WTC11 (cell line): ENCODE measurements around the gene EXOC4. TPM values are rescaled to one million over a fixed set of nuclear protein-coding genes. Genes with fewer than 3 reads are reported as not detected.

Experiments used
- ATAC-seq: fragments of 200-7000 bp; cut with Tn5 transposase; 2 replicates; pipeline ENCODE4 v1.10.0; 2021; ENCODE audit warnings: mild to moderate bottlenecking, moderate library complexity
- CTCF ChIA-PET: fragments of 300-600 bp; sonication (Branson Sonifier 250); formaldehyde crosslinking; loops from one replicate; lab custom pipeline; 2021; ENCODE audit warnings: antibody characterized with exemption; lab: Charles Lee
- POLR2A ChIA-PET: fragments of 350-600 bp; sonication (Branson Sonifier 250); formaldehyde crosslinking; loops from one replicate; lab custom pipeline; 2021; ENCODE audit warnings: antibody characterized with exemption; lab: Charles Lee
- DNase-seq: peaks from one replicate; pipeline ENCODE4 v3.0.0; 2021; ENCODE audit warnings: low spot score
- H3K27ac Mint-ChIP-seq: 2 replicates; pipeline ENCODE4 v1.8.0; 2021; ENCODE audit warnings: mixed read lengths
- H3K27me3 Mint-ChIP-seq: 2 replicates; pipeline ENCODE4 v1.8.0; 2021; ENCODE audit warnings: low read depth, mild to moderate bottlenecking, moderate library complexity, mixed read lengths
- H3K36me3 Mint-ChIP-seq: 2 replicates; pipeline ENCODE4 v1.8.0; 2021; ENCODE audit warnings: mixed read lengths
- H3K4me1 Mint-ChIP-seq: 2 replicates; pipeline ENCODE4 v1.8.0; 2022; ENCODE audit warnings: mixed read lengths
- H3K4me3 Mint-ChIP-seq: 2 replicates; pipeline ENCODE4 v1.8.0; 2021; ENCODE audit warnings: mild to moderate bottlenecking, moderate library complexity, mixed read lengths
- H3K9me3 Mint-ChIP-seq: 2 replicates; pipeline ENCODE4 v1.8.0; 2021; ENCODE audit warnings: mixed read lengths
- AFF4 ChIP-seq: sonication (generic); formaldehyde crosslinking; IDR thresholded peaks from 2 replicates; pipeline ENCODE4 v1.8.1; 2023; ENCODE audit warnings: mild to moderate bottlenecking, missing genetic modification reagents, borderline replicate concordance
- ATF1 ChIP-seq: sonication (generic); formaldehyde crosslinking; IDR thresholded peaks from 2 replicates; pipeline ENCODE4 v1.8.1; 2023; ENCODE audit warnings: mild to moderate bottlenecking, moderate library complexity, missing genetic modification reagents
- ERG ChIP-seq: fragments of 250-450 bp; sonication (Bioruptor Pico); IDR thresholded peaks from 2 replicates; pipeline ENCODE4 v1.8.0; 2021; ENCODE audit warnings: mild to moderate bottlenecking
- ESRRA ChIP-seq: sonication (generic); formaldehyde crosslinking; IDR thresholded peaks from 2 replicates; pipeline ENCODE4 v1.8.1; 2022; ENCODE audit warnings: mild to moderate bottlenecking, missing genetic modification reagents, borderline replicate concordance
- GRHL2 ChIP-seq: fragments of 250-450 bp; sonication (Bioruptor Pico); IDR thresholded peaks from 2 replicates; pipeline ENCODE4 v1.8.0; 2022; ENCODE audit warnings: mild to moderate bottlenecking, moderate library complexity; ENCODE audit not compliant: insufficient replicate concordance, severe bottlenecking
- NFYB ChIP-seq: sonication (generic); formaldehyde crosslinking; conservative IDR thresholded peaks from 2 replicates; pipeline ENCODE4 v1.8.0; 2022; ENCODE audit warnings: low read depth, missing genetic modification reagents
- NR2C2 ChIP-seq: sonication (generic); formaldehyde crosslinking; IDR thresholded peaks from 2 replicates; pipeline ENCODE4 v1.8.0; 2022; ENCODE audit warnings: mild to moderate bottlenecking, missing genetic modification reagents
- OVOL2 ChIP-seq: fragments of 250-450 bp; sonication (Bioruptor Pico); IDR thresholded peaks from 2 replicates; pipeline ENCODE4 v1.9.0; 2021; ENCODE audit warnings: mild to moderate bottlenecking, borderline replicate concordance
- PRDM15 ChIP-seq: sonication (generic); formaldehyde crosslinking; IDR thresholded peaks from 2 replicates; pipeline ENCODE4 v1.8.0; 2022; ENCODE audit warnings: missing genetic modification reagents
- PRRX2 ChIP-seq: fragments of 250-450 bp; sonication (Bioruptor Pico); IDR thresholded peaks from 2 replicates; pipeline ENCODE4 v1.8.0; 2021; ENCODE audit warnings: mild to moderate bottlenecking
- USF1 ChIP-seq: sonication (generic); formaldehyde crosslinking; IDR thresholded peaks from 2 replicates; pipeline ENCODE4 v1.8.0; 2022; ENCODE audit warnings: mild to moderate bottlenecking, missing genetic modification reagents
- USF2 ChIP-seq: sonication (generic); formaldehyde crosslinking; IDR thresholded peaks from 2 replicates; pipeline ENCODE4 v1.8.1; 2023; ENCODE audit warnings: mild to moderate bottlenecking, missing genetic modification reagents, moderate library complexity
- ZNF121 ChIP-seq: sonication (generic); formaldehyde crosslinking; IDR thresholded peaks from 2 replicates; pipeline ENCODE4 v1.8.0; 2023; ENCODE audit warnings: missing genetic modification reagents
- ZNF138 ChIP-seq: sonication (generic); formaldehyde crosslinking; conservative IDR thresholded peaks from 2 replicates; pipeline ENCODE4 v1.8.1; 2022; ENCODE audit warnings: mild to moderate bottlenecking, moderate library complexity, missing genetic modification reagents
- ZNF232 ChIP-seq: sonication (generic); formaldehyde crosslinking; IDR thresholded peaks from 2 replicates; pipeline ENCODE4 v1.8.0; 2022; ENCODE audit warnings: mild to moderate bottlenecking, missing genetic modification reagents
- ZNF423 ChIP-seq: fragments of 250-450 bp; sonication (Bioruptor Pico); IDR thresholded peaks from 2 replicates; pipeline ENCODE4 v2.1.2; 2022; ENCODE audit warnings: mild to moderate bottlenecking, moderate library complexity
- total RNA-seq: library from RNA; stranded (reverse); gene quantifications from 3 replicates; pipeline ENCODE4 v1.2.3, GENCODE V29; 2021
- TF ChIP-seq, protein P1 (sequence below): sonication (generic); formaldehyde crosslinking; IDR thresholded peaks from 2 replicates; pipeline ENCODE4 v1.8.0; 2023; ENCODE audit warnings: missing genetic modification reagents, mild to moderate bottlenecking, borderline replicate concordance
- TF ChIP-seq, protein P2 (sequence below): sonication (generic); formaldehyde crosslinking; IDR thresholded peaks from 2 replicates; pipeline ENCODE4 v1.8.0; 2022; ENCODE audit warnings: mild to moderate bottlenecking, missing genetic modification reagents
- TF ChIP-seq, protein P3 (sequence below): sonication (generic); formaldehyde crosslinking; IDR thresholded peaks from 2 replicates; pipeline ENCODE4 v1.8.1; 2022; ENCODE audit warnings: low read depth, missing genetic modification reagents, borderline replicate concordance

EXOC4 gene
- total RNA-seq, 1 experiment from 2014 or later, result 62.0 TPM

GRCh38 chr7:133790911-133791310, 538.0 kb downstream of the EXOC4 start:
- DNase-seq, result no peak
- ChIA-PET CTCF (interaction anchor here (1.2 kb wide), 1 partner anchor 447 kb away, joined by 3 read pairs; no protein-coding TSS in a partner anchor), POLR2A (interaction anchor here (0.5 kb wide), 1 partner anchor 71 kb away, joined by 3 read pairs; no protein-coding TSS in a partner anchor)
- Mint-ChIP-seq H3K36me3 (no peaks in the 10 kb centered on the region), H3K4me1 (peaks cover 4% of the 10 kb centered on the region), H3K27ac (no peak overlapping the region), H3K9me3 (no peaks in the 10 kb centered on the region), H3K27me3 (no peaks in the 10 kb centered on the region), H3K4me3 (no peak overlapping the region)
- TF ChIP-seq ZNF121 (no peak), USF2 (CRISPR knock-in tag) (no peak), USF1 (no peak), ATF1 (CRISPR knock-in tag) (no peak), ZNF232 (CRISPR knock-in tag) (no peak), OVOL2 (CRISPR knock-in tag) (no peak), NFYB (CRISPR knock-in tag) (no peak)
- TF ChIP-seq, protein P1, sequence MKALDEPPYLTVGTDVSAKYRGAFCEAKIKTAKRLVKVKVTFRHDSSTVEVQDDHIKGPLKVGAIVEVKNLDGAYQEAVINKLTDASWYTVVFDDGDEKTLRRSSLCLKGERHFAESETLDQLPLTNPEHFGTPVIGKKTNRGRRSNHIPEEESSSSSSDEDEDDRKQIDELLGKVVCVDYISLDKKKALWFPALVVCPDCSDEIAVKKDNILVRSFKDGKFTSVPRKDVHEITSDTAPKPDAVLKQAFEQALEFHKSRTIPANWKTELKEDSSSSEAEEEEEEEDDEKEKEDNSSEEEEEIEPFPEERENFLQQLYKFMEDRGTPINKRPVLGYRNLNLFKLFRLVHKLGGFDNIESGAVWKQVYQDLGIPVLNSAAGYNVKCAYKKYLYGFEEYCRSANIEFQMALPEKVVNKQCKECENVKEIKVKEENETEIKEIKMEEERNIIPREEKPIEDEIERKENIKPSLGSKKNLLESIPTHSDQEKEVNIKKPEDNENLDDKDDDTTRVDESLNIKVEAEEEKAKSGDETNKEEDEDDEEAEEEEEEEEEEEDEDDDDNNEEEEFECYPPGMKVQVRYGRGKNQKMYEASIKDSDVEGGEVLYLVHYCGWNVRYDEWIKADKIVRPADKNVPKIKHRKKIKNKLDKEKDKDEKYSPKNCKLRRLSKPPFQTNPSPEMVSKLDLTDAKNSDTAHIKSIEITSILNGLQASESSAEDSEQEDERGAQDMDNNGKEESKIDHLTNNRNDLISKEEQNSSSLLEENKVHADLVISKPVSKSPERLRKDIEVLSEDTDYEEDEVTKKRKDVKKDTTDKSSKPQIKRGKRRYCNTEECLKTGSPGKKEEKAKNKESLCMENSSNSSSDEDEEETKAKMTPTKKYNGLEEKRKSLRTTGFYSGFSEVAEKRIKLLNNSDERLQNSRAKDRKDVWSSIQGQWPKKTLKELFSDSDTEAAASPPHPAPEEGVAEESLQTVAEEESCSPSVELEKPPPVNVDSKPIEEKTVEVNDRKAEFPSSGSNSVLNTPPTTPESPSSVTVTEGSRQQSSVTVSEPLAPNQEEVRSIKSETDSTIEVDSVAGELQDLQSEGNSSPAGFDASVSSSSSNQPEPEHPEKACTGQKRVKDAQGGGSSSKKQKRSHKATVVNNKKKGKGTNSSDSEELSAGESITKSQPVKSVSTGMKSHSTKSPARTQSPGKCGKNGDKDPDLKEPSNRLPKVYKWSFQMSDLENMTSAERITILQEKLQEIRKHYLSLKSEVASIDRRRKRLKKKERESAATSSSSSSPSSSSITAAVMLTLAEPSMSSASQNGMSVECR, result no peak
- no peak for ATAC-seq

DNA sequence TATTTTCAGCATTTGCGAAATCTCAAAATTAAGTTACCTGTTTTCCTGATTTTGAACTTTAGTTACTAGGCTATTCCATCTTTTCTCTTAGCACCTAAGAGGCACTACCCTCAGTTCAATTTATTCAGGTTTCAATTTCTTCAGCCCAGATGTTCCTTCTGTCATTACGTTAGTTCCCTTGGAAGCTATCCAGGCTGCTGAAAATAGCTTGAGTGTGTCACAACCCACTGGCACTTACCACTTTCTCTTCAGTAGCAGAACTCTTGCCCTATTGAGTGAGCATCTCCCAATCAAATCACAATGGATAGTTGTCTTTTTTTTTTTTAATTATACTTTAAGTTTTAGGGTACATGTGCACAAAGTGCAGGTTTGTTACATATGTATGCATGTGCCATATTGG, 541.6 kb downstream of the EXOC4 start:
- ATAC-seq, result no peak
- H3K4me3 Mint-ChIP-seq, result no peak overlapping the region
- no peaks in the 10 kb centered on the region for H3K9me3 Mint-ChIP-seq
- no peaks in the 10 kb centered on the region for H3K27me3 Mint-ChIP-seq
- DNase-seq, result no peak
- H3K36me3 Mint-ChIP-seq, result no peaks in the 10 kb centered on the region
- no peak overlapping the region for H3K27ac Mint-ChIP-seq
- CTCF ChIA-PET, result no interaction called here
- POLR2A ChIA-PET, result no interaction called here
- peaks cover 4% of the 10 kb centered on the region for H3K4me1 Mint-ChIP-seq
- TF ChIP-seq NR2C2 (no peak), AFF4 (no peak), PRRX2 (CRISPR knock-in tag) (no peak), ZNF423 (CRISPR knock-in tag) (no peak), ERG (no peak), ZNF138 (no peak), ESRRA (no peak), GRHL2 (no peak), PRDM15 (CRISPR knock-in tag) (no peak), NFYB (CRISPR knock-in tag) (no peak)
- TF ChIP-seq, protein P2, sequence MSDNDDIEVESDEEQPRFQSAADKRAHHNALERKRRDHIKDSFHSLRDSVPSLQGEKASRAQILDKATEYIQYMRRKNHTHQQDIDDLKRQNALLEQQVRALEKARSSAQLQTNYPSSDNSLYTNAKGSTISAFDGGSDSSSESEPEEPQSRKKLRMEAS (CRISPR knock-in tag), result no peak
- TF ChIP-seq, protein P3, sequence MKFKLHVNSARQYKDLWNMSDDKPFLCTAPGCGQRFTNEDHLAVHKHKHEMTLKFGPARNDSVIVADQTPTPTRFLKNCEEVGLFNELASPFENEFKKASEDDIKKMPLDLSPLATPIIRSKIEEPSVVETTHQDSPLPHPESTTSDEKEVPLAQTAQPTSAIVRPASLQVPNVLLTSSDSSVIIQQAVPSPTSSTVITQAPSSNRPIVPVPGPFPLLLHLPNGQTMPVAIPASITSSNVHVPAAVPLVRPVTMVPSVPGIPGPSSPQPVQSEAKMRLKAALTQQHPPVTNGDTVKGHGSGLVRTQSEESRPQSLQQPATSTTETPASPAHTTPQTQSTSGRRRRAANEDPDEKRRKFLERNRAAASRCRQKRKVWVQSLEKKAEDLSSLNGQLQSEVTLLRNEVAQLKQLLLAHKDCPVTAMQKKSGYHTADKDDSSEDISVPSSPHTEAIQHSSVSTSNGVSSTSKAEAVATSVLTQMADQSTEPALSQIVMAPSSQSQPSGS (CRISPR knock-in tag), result no peak
